Activated CD8-positive, alpha-beta T cell treated with anti-CD3 and anti-CD28 coated beads for 36 hours (primary cell): Measurements from ENCODE around the gene HCRTR2. TPM values are rescaled to one million over a fixed set of nuclear protein-coding genes. Genes with fewer than 3 reads are reported as not detected.

ENCODE experiments used
- ATAC-seq: fragments of 200-7000 bp; cut with Tn5 transposase; one replicate; pipeline ENCODE4 v1.10.0; 2021; ENCODE audit warnings: mild to moderate bottlenecking, moderate library complexity
- CTCF ChIA-PET: fragments of 350-600 bp; sonication (Branson Sonifier 250); formaldehyde crosslinking; loops from one replicate; lab custom pipeline; 2021; ENCODE audit warnings: antibody characterized with exemption; lab: Charles Lee
- POLR2A ChIA-PET: fragments of 350-600 bp; sonication (Branson Sonifier 250); formaldehyde crosslinking; loops from one replicate; lab custom pipeline; 2021; ENCODE audit warnings: antibody characterized with exemption; lab: Charles Lee
- DNase-seq: peaks from one replicate; pipeline ENCODE4 v3.0.0-alpha.2; 2020
- H3K27ac Mint-ChIP-seq: one replicate; pipeline ENCODE4 v1.8.0; 2021; ENCODE audit warnings: mild to moderate bottlenecking, mixed read lengths
- H3K27me3 Mint-ChIP-seq: one replicate; pipeline ENCODE4 v1.8.0; 2021; ENCODE audit warnings: mixed read lengths
- H3K36me3 Mint-ChIP-seq: one replicate; pipeline ENCODE4 v1.8.0; 2021; ENCODE audit warnings: low read depth, mixed read lengths
- H3K4me1 Mint-ChIP-seq: one replicate; pipeline ENCODE4 v1.8.0; 2021; ENCODE audit warnings: low read depth, mixed read lengths
- H3K4me3 Mint-ChIP-seq: one replicate; pipeline ENCODE4 v1.8.0; 2021; ENCODE audit warnings: mild to moderate bottlenecking, moderate library complexity, mixed read lengths
- H3K9me3 Mint-ChIP-seq: one replicate; pipeline ENCODE4 v1.8.0; 2021; ENCODE audit warnings: mixed read lengths
- intact Hi-C: fragments of 100-400 bp; cut with micrococcal nuclease; formaldehyde crosslinking; loops from one replicate; pipeline ENCODE4 v1.10.0; 2022
- total RNA-seq, 2 experiments: library from RNA; stranded (reverse); gene quantifications; one replicate each; pipeline ENCODE4 v1.2.3, GENCODE V29; 2021
- TF ChIP-seq, protein P1 (sequence below): fragments of 200-600 bp; IDR thresholded peaks from one replicate; pipeline ENCODE4 v1.8.0; 2022; ENCODE audit warnings: antibody characterized with exemption, mild to moderate bottlenecking

The HCRTR2 gene
- total RNA-seq, 2 experiments from 2014 or later, result not detected

GRCh38 chr6:55250400-55250799 is 76.1 kb downstream of the HCRTR2 start:
- ATAC-seq (no peak), DNase-seq (no peak)
- ChIA-PET POLR2A (no interaction called here), CTCF (interaction anchor here (1.2 kb wide), 1 partner anchor 26 kb away, joined by 3 read pairs; no protein-coding TSS in a partner anchor)
- Mint-ChIP-seq H3K36me3 (no peaks in the 10 kb centered on the region), H3K9me3 (peaks cover 5% of the 10 kb centered on the region), H3K27ac (no peak overlapping the region), H3K4me1 (no peaks in the 10 kb centered on the region), H3K27me3 (no peaks in the 10 kb centered on the region), H3K4me3 (no peak overlapping the region)
- intact Hi-C loops, result no loop called here
- TF ChIP-seq, protein P1, sequence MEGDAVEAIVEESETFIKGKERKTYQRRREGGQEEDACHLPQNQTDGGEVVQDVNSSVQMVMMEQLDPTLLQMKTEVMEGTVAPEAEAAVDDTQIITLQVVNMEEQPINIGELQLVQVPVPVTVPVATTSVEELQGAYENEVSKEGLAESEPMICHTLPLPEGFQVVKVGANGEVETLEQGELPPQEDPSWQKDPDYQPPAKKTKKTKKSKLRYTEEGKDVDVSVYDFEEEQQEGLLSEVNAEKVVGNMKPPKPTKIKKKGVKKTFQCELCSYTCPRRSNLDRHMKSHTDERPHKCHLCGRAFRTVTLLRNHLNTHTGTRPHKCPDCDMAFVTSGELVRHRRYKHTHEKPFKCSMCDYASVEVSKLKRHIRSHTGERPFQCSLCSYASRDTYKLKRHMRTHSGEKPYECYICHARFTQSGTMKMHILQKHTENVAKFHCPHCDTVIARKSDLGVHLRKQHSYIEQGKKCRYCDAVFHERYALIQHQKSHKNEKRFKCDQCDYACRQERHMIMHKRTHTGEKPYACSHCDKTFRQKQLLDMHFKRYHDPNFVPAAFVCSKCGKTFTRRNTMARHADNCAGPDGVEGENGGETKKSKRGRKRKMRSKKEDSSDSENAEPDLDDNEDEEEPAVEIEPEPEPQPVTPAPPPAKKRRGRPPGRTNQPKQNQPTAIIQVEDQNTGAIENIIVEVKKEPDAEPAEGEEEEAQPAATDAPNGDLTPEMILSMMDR, result no peak

DNA sequence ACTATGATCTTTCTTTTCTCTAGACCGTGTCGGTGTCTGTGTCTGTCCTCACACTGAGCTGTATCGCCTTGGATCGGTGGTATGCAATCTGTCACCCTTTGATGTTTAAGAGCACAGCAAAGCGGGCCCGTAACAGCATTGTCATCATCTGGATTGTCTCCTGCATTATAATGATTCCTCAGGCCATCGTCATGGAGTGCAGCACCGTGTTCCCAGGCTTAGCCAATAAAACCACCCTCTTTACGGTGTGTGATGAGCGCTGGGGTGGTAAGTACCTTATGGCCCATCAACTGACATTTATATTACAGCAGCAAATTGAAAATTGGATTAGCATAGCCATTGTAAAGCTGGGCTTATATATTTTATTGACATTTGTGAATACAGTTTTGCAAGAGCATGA is 80.8 kb downstream of the HCRTR2 start:
- TF ChIP-seq, protein P1, result no peak
- Mint-ChIP-seq H3K4me3 (no peak overlapping the region), H3K36me3 (no peaks in the 10 kb centered on the region), H3K4me1 (no peaks in the 10 kb centered on the region), H3K27ac (no peak overlapping the region), H3K27me3 (no peaks in the 10 kb centered on the region), H3K9me3 (peaks cover 4% of the 10 kb centered on the region)
- intact Hi-C loops, result no loop called here
- POLR2A ChIA-PET, result no interaction called here
- ATAC-seq (no peak), DNase-seq (no peak)
- CTCF ChIA-PET, result no interaction called here

GRCh38 chr6:55260181-55260580 is 85.9 kb downstream of the HCRTR2 start:
- Mint-ChIP-seq H3K4me3 (no peak overlapping the region), H3K27me3 (no peaks in the 10 kb centered on the region), H3K4me1 (no peaks in the 10 kb centered on the region), H3K9me3 (peaks cover 2% of the 10 kb centered on the region), H3K27ac (no peak overlapping the region), H3K36me3 (no peaks in the 10 kb centered on the region)
- intact Hi-C loops, result no loop called here
- no peak for DNase-seq
- ChIA-PET CTCF (interaction anchor here (1.3 kb wide), 1 partner anchor 16 kb away, joined by 3 read pairs; no protein-coding TSS in a partner anchor), POLR2A (no interaction called here)
- no peak for ATAC-seq
- TF ChIP-seq, protein P1, result no peak

GRCh38 chr6:55265409-55266114 is 91.2 kb downstream of the HCRTR2 start:
- TF ChIP-seq, protein P1, result no peak
- POLR2A ChIA-PET, result no interaction called here
- H3K27me3 Mint-ChIP-seq, result no peaks in the 10 kb centered on the region

GRCh38 chr6:55266896-55267295 is 92.6 kb downstream of the HCRTR2 start:
- intact Hi-C loops, result no loop called here
- Mint-ChIP-seq H3K4me3 (no peak overlapping the region), H3K36me3 (no peaks in the 10 kb centered on the region), H3K27me3 (no peaks in the 10 kb centered on the region), H3K4me1 (no peaks in the 10 kb centered on the region), H3K27ac (no peak overlapping the region), H3K9me3 (peaks cover 3% of the 10 kb centered on the region)
- DNase-seq (no peak), ATAC-seq (no peak)
- TF ChIP-seq, protein P1, result no peak
- POLR2A ChIA-PET, result no interaction called here
- CTCF ChIA-PET, result interaction anchor here (1.5 kb wide), 1 partner anchor 10 kb away, joined by 8 read pairs; no protein-coding TSS in a partner anchor

More at GRCh38 chr6:55265409-55266114, 91.2 kb downstream of the HCRTR2 start:
- H3K27ac Mint-ChIP-seq, result no peak overlapping the region
- ATAC-seq, result no peak
- no peak for DNase-seq
- no peaks in the 10 kb centered on the region for H3K36me3 Mint-ChIP-seq
- CTCF ChIA-PET, result no interaction called here
- no peak overlapping the region for H3K4me3 Mint-ChIP-seq
- no peaks in the 10 kb centered on the region for H3K4me1 Mint-ChIP-seq
- intact Hi-C loops, result no loop called here
- peaks cover 4% of the 10 kb centered on the region for H3K9me3 Mint-ChIP-seq
